Heart left ventricle (tissue), 13 donors: ENCODE results near the gene CNIH2.

Source experiments
- POLR2A ChIP-seq, 2 donors: fragments of 450-650 bp; IDR thresholded peaks; one replicate each; pipeline ENCODE4 v1.6.1; 2017; ENCODE audit warnings: antibody characterized with exemption in 2 of 2, mild to moderate bottlenecking in 2 of 2, moderate library complexity in 2 of 2
- TF ChIP-seq, protein P1 (sequence below), 12 donors: fragments of 200-600 bp; sonication (generic) in 4 of 12; IDR thresholded peaks; one replicate each; pipeline versions ENCODE4 v1.5.0 to v1.8.0; 2018 to 2022; ENCODE audit warnings: antibody characterized with exemption in 12 of 12, mild to moderate bottlenecking in 5 of 12
- donor health status: ischemic (EF 13 %, LVEDD 7.1; RV severe dilation, severe dysfunction).
- donor health status: DM: no; HTN: yes; CAD: no.
- donor health status: DM: no; HTN: no; CAD: no.
- donor health status: ischemic (EF 25% LVEDD 6.9; RV normal size, moderate dysfunction).
- donor health status: ischemic (EF 25% LVEDD 5.7; RV mildly dilated, moderate dysfunction).
- donor health status: ischemic (EF 35%, LVEDD 5.7; RV mildly dilated, moderate dysfunction).
- donor health status: nonischemic (EF 11% LVEDD 7.7; RV severe dilation, severe dysfunction).
- donor health status: DM: yes; HTN: yes; CAD: no.
- donor health status: PGD.
- donor health status: ischemic (EF 29% LVEDD 5.4; RV normal size, mild dysfunction).
- donor health status: nonischemic (EF 23%, LVEDD 6.1; RV moderate dilation, normal function).

DNA sequence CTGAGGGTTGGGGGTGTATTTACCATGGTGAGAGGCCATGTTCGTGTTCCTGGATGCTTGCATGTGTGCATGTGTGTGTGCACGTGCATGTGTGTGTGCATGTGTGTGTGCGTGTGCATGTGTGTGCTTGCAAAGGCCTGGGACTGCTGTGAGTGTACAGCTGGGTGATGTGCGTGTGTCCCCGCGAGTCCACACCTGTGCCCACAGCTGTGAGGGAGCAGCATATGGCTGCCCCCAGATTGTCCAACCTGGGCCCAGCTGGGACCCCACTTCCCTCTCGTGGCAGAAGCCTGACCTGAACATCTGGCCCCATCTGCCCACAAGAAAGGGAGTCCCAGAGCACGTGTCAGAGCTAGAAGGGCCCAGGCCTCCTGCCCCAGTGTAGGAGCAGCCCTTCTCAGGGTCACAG lies 47.3 kb downstream of the CNIH2 start:
- TF ChIP-seq, protein P1, sequence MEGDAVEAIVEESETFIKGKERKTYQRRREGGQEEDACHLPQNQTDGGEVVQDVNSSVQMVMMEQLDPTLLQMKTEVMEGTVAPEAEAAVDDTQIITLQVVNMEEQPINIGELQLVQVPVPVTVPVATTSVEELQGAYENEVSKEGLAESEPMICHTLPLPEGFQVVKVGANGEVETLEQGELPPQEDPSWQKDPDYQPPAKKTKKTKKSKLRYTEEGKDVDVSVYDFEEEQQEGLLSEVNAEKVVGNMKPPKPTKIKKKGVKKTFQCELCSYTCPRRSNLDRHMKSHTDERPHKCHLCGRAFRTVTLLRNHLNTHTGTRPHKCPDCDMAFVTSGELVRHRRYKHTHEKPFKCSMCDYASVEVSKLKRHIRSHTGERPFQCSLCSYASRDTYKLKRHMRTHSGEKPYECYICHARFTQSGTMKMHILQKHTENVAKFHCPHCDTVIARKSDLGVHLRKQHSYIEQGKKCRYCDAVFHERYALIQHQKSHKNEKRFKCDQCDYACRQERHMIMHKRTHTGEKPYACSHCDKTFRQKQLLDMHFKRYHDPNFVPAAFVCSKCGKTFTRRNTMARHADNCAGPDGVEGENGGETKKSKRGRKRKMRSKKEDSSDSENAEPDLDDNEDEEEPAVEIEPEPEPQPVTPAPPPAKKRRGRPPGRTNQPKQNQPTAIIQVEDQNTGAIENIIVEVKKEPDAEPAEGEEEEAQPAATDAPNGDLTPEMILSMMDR (IDR thresholded peaks at IDR 0.05), result no peak
- TF ChIP-seq POLR2A (IDR thresholded peaks at IDR 0.05), result no peak
